Thyroid gland (tissue), 4 donors: ENCODE measurements around the gene LRRC18. TPM values are rescaled to one million over a fixed set of nuclear protein-coding genes. Genes with fewer than 3 reads are reported as not detected.

Source experiments
- DNase-seq, 2 donors: peaks; one replicate each; pipeline ENCODE4 v3.0.0-alpha.2; 2019
- H3K27ac ChIP-seq, 3 donors: fragments of 200-600 bp; sonication (generic); 1 replicate in 2 of 3; 2 replicates in 1 of 3; pipeline ENCODE4 v1.5.1; 2016 to 2019; ENCODE audit warnings: mild to moderate bottlenecking in 1 of 3, moderate library complexity in 1 of 3
- H3K27me3 ChIP-seq: fragments of 200-600 bp; sonication (generic); one replicate; pipeline ENCODE4 v1.5.1; 2019
- H3K36me3 ChIP-seq, 2 donors: fragments of 200-600 bp; sonication (generic); one replicate each; pipeline ENCODE4 v1.5.1; 2016 to 2019
- H3K4me1 ChIP-seq, 2 donors: fragments of 200-600 bp; sonication (generic); one replicate each; pipeline ENCODE4 v1.5.1; 2017 to 2019
- H3K4me3 ChIP-seq, 3 donors: fragments of 200-600 bp; sonication (generic); replicated peaks in 1 of 3; 1 replicate in 2 of 3; 2 replicates in 1 of 3; pipeline ENCODE4 v1.5.1; 2016; ENCODE audit warnings: mild to moderate bottlenecking in 1 of 3
- H3K9me3 ChIP-seq: fragments of 200-600 bp; sonication (generic); one replicate; pipeline ENCODE4 v1.5.1; 2017
- CTCF ChIP-seq, 6 experiments: fragments of 200-600 bp in 3 of 6; fragments of 450-650 bp in 3 of 6; sonication (generic) in 3 of 6; IDR thresholded peaks; one replicate each; pipeline ENCODE4 v1.5.1; 2016 to 2019; ENCODE audit warnings: antibody characterized with exemption in 6 of 6, mild to moderate bottlenecking in 2 of 6, inconsistent platforms in 1 of 6, moderate library complexity in 1 of 6
- POLR2A ChIP-seq, 2 donors: fragments of 450-650 bp; IDR thresholded peaks; one replicate each; pipeline ENCODE4 v1.6.1; 2017; ENCODE audit warnings: antibody characterized with exemption in 2 of 2, mild to moderate bottlenecking in 2 of 2, moderate library complexity in 1 of 2
- WGBS, 2 donors: methylation state at CpG; one replicate each; pipeline ENCODE4 v1.1.5; 2017; 5-methylcytosine and 5-hydroxymethylcytosine counted together
- intact Hi-C: fragments of 100-400 bp; cut with DNase I; formaldehyde crosslinking; loops from one replicate; pipeline ENCODE4 v1.15.1; 2023
- total RNA-seq, 4 donors: library from RNA; depleted of rRNA; stranded (reverse); fragments of >200 nt; gene quantifications; one replicate each; pipeline ENCODE4 v1.2.3, GENCODE V29; 2016

The LRRC18 gene
- total RNA-seq, 4 donors from 2014 or later: not detected

- no peaks in the 10 kb centered on the region for H3K27me3 ChIP-seq
Observed at GRCh38 chr10:48895803-48896195, 43.8 kb downstream of the LRRC18 start.

GRCh38 chr10:48894911-48895802 is 44.5 kb downstream of the LRRC18 start:
- Histone ChIP-seq H3K27me3 (no peaks in the 10 kb centered on the region), H3K9me3 (no peaks in the 10 kb centered on the region), H3K4me3 (no peak overlapping the region), H3K36me3 (no peaks in the 10 kb centered on the region), H3K27ac (no peak overlapping the region), H3K4me1 (no peaks in the 10 kb centered on the region)
- intact Hi-C loops: no loop called here
- WGBS, 2 donors: 89 to 92% methylated on average over 5 of the region's 6 CpGs
- no peak for DNase-seq
- no peak for TF ChIP-seq POLR2A (IDR thresholded peaks at IDR 0.05)
- no peak for TF ChIP-seq CTCF (IDR thresholded peaks at IDR 0.05)

More at GRCh38 chr10:48895803-48896195, 43.8 kb downstream of the LRRC18 start:
- WGBS, 2 donors: 73 to 82% methylated on average over 3 of the region's 3 CpGs
- intact Hi-C loops: no loop called here
- no peak overlapping the region for H3K27ac ChIP-seq
- TF ChIP-seq CTCF (IDR thresholded peaks at IDR 0.05): no peak
- no peak for TF ChIP-seq POLR2A (IDR thresholded peaks at IDR 0.05)
- H3K36me3 ChIP-seq: no peaks in the 10 kb centered on the region
- no peak overlapping the region for H3K4me3 ChIP-seq
- no peak for DNase-seq
- H3K9me3 ChIP-seq: no peaks in the 10 kb centered on the region
- H3K4me1 ChIP-seq: no peaks in the 10 kb centered on the region

- no peaks in the 10 kb centered on the region for H3K4me1 ChIP-seq
- H3K27me3 ChIP-seq: no peaks in the 10 kb centered on the region
- DNase-seq: no peak
- H3K36me3 ChIP-seq: no peaks in the 10 kb centered on the region
- intact Hi-C loops: no loop called here
- 33 to 48% methylated on average over 11 of the region's 11 CpGs for WGBS, 2 donors
- no peak overlapping the region for H3K4me3 ChIP-seq
- no peak overlapping the region for H3K27ac ChIP-seq
- no peaks in the 10 kb centered on the region for H3K9me3 ChIP-seq
- TF ChIP-seq POLR2A (IDR thresholded peaks at IDR 0.05) (no peak), CTCF (IDR thresholded peaks at IDR 0.05) (no peak)
Observed at GRCh38 chr10:48890888-48891850, 48.5 kb downstream of the LRRC18 start.

GRCh38 chr10:48887982-48888381 is 51.7 kb downstream of the LRRC18 start:
- intact Hi-C loops: no loop called here
- no peak for DNase-seq
- 79 to 86% methylated on average over 1 of the region's 1 CpG for WGBS, 2 donors

More at GRCh38 chr10:48887982-48888381, 51.7 kb downstream of the LRRC18 start:
- H3K27me3 ChIP-seq: no peaks in the 10 kb centered on the region
- H3K9me3 ChIP-seq: no peaks in the 10 kb centered on the region
- H3K4me1 ChIP-seq: no peaks in the 10 kb centered on the region
- TF ChIP-seq CTCF (IDR thresholded peaks at IDR 0.05): no peak
- TF ChIP-seq POLR2A (IDR thresholded peaks at IDR 0.05): no peak
- H3K4me3 ChIP-seq: no peak overlapping the region
- no peak overlapping the region for H3K27ac ChIP-seq
- no peaks in the 10 kb centered on the region for H3K36me3 ChIP-seq
